NCI-H748 (cell line): ENCODE data around the gene PPA2.

Experiments used
- DNase-seq: peaks from one replicate; lab custom pipeline; 2025; ENCODE audit not compliant: unreplicated experiment; lab: John Stamatoyannopoulos, UW

Gene PPA2

GRCh38 chr4:105327222-105327621 is 146.6 kb downstream of the PPA2 start:
- no peak for DNase-seq
